AG09309 (cell line): ENCODE results near the gene SLC39A3.

Experiments used
- DNase-seq: peaks from one replicate; pipeline ENCODE4 v3.0.0-alpha.2; 2010; ENCODE audit warnings: low read depth
- H3K4me3 ChIP-seq: 2 replicates; pipeline ENCODE4 v1.5.1; 2011; ENCODE audit warnings: mild to moderate bottlenecking, low read depth, low read length, moderate library complexity; ENCODE audit not compliant: control insufficient read depth
- TF ChIP-seq, protein P1 (sequence below): IDR thresholded peaks from 2 replicates; pipeline ENCODE4 v1.5.1; 2011; ENCODE audit warnings: mild to moderate bottlenecking, low read depth, low read length, inconsistent platforms; ENCODE audit not compliant: insufficient read depth, control insufficient read depth; ENCODE audit errors: missing control alignments

SLC39A3 gene

DNA sequence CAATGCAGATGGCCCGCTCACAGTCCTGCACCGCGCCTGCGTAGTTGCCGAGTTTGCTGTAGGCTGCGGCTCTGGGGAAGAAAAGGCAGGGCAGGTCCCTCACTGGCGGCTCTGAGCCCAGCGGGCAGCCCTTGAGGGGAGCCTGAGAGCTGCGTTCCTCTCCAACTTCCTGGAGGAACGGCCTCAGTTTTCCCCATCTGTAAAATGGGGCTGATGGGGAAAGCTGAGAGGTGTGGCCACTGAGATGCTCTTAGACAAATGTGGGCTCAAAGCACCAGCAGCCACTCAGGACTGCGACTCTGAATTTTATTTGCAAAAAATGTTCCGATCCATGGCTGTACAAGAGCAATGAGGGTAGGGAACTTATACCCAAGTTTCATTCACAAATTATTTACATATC is 23.9 kb upstream of the SLC39A3 start:
- no peak overlapping the region for H3K4me3 ChIP-seq
- no peak for DNase-seq
- TF ChIP-seq, protein P1, sequence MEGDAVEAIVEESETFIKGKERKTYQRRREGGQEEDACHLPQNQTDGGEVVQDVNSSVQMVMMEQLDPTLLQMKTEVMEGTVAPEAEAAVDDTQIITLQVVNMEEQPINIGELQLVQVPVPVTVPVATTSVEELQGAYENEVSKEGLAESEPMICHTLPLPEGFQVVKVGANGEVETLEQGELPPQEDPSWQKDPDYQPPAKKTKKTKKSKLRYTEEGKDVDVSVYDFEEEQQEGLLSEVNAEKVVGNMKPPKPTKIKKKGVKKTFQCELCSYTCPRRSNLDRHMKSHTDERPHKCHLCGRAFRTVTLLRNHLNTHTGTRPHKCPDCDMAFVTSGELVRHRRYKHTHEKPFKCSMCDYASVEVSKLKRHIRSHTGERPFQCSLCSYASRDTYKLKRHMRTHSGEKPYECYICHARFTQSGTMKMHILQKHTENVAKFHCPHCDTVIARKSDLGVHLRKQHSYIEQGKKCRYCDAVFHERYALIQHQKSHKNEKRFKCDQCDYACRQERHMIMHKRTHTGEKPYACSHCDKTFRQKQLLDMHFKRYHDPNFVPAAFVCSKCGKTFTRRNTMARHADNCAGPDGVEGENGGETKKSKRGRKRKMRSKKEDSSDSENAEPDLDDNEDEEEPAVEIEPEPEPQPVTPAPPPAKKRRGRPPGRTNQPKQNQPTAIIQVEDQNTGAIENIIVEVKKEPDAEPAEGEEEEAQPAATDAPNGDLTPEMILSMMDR, result no peak

DNA sequence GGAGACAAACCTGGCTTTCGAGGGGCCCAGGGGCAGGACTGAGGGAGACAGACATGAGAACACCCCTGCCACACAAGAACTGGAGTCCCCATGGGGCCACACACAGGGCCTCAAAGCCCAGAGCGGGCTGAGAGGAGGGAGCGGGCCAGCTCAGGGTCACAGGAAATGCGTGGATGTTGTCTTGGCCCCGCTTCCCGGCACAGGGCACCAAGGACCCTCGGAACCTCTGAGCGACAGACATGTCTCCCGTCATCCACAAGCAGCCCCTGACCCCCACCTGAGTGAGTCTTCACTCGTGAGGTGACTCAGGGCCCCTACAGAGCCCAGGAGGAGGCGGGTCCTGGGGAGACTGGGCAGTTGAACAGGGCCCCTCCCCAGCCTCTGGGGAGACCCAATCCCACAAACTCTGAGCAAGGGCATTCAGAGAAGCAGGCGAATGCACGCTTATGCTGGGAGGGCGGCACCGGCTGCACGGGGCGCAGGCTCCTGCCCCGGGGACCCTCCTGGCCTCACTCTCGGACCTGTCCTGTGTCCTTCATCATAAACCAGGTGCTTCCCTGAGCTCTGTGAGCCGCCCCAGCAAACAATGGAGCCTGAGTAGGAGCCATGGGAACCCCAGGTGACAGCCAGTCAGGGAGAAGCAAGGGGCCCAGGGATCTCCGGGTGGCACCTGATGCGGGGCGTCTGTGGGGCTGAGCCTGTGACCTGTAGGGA is 23.1 kb upstream of the SLC39A3 start:
- TF ChIP-seq, protein P1, result no peak
- no peak for DNase-seq

DNA sequence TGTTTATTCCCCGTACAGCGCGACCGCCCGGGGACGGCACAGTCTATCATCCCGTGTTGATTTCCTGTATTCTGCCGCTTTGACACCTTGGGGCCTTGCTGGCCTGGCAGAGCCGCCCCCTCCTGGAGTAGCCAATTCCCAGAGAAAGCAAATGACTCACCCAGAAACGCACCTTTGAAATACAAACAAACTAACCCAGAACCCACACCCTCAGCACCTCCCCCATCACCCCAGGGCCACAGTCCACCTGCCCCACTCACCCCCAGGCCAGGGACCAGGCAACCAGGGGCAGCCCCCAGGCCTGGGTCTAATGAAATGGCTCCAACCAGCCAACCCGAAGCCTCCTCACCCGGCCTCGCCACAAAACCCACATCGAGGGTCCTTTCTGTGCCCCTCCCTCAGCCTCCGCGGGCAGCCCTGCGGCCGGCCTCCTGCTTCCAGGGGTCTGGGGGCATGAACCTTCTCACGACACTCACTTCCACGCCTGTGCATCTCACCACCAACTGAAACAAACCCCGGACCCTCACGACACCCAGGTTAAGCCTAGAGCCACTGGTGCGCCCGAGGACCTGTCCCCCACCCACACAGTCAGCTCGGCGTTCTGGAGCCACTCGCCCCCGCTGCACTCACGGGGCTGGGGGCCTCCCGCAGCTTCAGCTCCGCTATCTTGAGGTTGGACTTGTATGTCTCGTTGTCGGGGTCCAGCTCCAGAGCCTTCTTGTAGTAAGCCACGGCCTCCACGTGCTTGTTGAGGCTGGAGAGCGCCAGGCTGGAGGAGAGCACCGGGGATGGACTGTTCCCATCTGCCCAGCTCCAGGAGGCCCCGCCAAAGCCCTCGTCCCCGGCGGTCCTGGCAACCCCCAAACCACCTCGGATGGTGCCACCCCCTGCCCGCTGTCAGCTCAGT is 22.3 kb upstream of the SLC39A3 start:
- no peak overlapping the region for H3K4me3 ChIP-seq
- no peak for DNase-seq
- TF ChIP-seq, protein P1, result no peak

More for the DNA sequence above, 23.1 kb upstream of the SLC39A3 start:
- no peak overlapping the region for H3K4me3 ChIP-seq

DNA sequence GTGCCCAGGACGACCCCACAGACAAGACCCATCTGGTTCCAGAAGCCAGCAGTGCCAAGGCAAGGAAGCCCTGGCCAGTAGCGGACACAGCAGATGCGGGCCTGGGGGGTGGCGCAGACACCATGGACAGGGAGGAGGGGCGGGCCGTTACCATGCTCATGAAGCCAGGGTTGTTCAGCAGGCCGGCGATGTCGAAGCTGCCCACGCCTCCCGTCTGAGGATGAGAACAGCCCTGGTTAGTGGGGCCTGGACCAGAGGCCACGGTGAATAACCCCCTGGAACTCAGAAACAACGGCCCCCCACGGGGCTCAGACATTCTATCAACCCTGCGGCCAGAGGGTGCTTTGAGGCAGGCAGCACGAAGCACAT is 21.5 kb upstream of the SLC39A3 start:
- DNase-seq, result no peak
- TF ChIP-seq, protein P1, result no peak
- no peak overlapping the region for H3K4me3 ChIP-seq

DNA sequence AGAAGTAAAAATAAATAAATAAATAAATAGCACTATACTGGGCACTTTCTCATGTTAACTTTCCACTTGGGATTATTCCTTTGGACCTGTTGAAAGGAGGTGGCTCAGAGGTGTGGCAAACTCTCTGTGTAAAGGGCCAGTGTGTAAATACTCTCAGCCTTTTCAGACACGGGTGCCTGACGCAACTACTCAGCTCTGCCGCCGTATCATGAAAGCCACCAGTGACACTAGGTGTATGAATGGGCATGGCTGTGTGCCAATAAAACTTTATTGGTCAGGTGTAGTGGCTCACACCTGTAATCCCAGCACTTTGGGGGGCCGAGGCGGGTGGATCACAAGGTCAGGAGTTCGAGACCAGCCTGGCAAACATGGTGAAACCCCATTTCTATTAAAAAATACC is 20.1 kb upstream of the SLC39A3 start:
- H3K4me3 ChIP-seq, result no peak overlapping the region
- DNase-seq, result no peak
- TF ChIP-seq, protein P1, result no peak

DNA sequence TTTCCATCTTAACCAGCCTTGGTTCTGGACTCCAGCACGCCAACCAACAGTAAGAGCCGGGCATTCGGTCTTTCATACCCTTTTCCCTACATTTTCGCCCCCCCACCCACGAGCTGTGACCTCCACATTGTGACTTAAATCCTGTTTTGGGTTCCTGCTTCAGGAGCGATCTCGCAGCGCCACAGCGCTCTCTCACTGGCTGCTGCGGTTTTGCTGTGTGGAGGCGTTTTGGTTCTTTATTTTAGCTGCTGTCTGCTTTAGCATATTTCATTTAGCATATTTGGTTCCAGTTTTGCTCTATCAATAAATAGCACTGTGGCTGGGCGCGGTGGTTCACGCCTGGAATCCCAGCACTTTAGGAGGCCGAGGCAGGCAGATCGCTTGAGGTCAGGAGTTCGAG is 19.5 kb upstream of the SLC39A3 start:
- no peak overlapping the region for H3K4me3 ChIP-seq
- no peak for DNase-seq
- TF ChIP-seq, protein P1, result no peak
